ENCODE measurements around the gene PTGES3. TPM values are rescaled to one million over a fixed set of nuclear protein-coding genes. Genes with fewer than 3 reads are reported as not detected.

The PTGES3 gene
- total and polyA plus RNA-seq, 2 of the 8 experiments (the other 6 are each of a cell fraction or from before 2014, with no cell fraction given): 111 to 464 TPM

DNA sequence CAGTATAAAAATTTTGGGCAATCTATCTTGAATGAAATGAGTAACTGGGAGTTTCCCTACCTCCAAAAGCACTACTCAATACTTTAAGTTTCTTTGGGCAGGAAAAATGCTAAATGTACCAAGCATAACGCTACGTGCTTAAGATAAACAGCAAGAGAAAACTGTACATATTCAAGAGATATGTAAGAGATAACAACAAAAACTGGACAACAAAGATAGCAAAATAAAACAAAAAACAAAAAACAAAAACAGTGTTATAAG is 20.0 kb downstream of the PTGES3 start:
- Histone ChIP-seq H3K27ac (ENCODE audit: low read depth, low read length) (no peak overlapping the region), H3K23ac (ENCODE audit: insufficient read length) (no peak overlapping the region), H3K79me1 (ENCODE audit: low read depth, low read length) (peaks cover 5% of the 10 kb centered on the region; the same call in 1 of the 2 replicates), H3K18ac (ENCODE audit: extremely low read depth, low read length) (no peak overlapping the region), H2AFZ (ENCODE audit: low read length) (no peak overlapping the region), H4K20me1 (replicated peaks in 1 of 2; ENCODE audit: control insufficient read depth in 1 of 2, insufficient read depth in 2 of 2, low read length in 2 of 2) (peaks cover 2 to 5% of the 10 kb centered on the region in 2 experiments), H3K9me3 (ENCODE audit: insufficient read depth in 2 of 2, low read depth in 1 of 2, low read length in 1 of 2) (no peaks in the 10 kb centered on the region), H2BK15ac (ENCODE audit: low read length) (no peak overlapping the region), H4K5ac (ENCODE audit: insufficient read length, low read depth, low read length) (no peak overlapping the region), H3K4me1 (replicated peaks in 1 of 4; ENCODE audit: control insufficient read depth in 3 of 4, insufficient read depth in 4 of 4, low read length in 3 of 4) (no peaks in the 10 kb centered on the region), H2BK5ac (ENCODE audit: low read depth, low read length) (no peak overlapping the region), H2BK20ac (ENCODE audit: low read length) (no peak overlapping the region), H2BK12ac (ENCODE audit: low read depth, low read length) (no peak overlapping the region), H3K27me3 (replicated peaks in 1 of 4; ENCODE audit: control insufficient read depth in 3 of 4, extremely low read depth in 1 of 4, insufficient read depth in 3 of 4, low read length in 3 of 4) (0 out of 7 replicates have a peak, but pooled peaks cover 0 to 2% (median 0%) of the 10 kb centered on the region in 4 experiments), H3K14ac (ENCODE audit: insufficient read length) (no peak overlapping the region), H3K4me2 (ENCODE audit: insufficient read depth in 1 of 2, low read depth in 2 of 2, low read length in 2 of 2) (no peak overlapping the region), H3K23me2 (ENCODE audit: low read depth, low read length) (no peaks in the 10 kb centered on the region), H3K9ac (replicated peaks in 1 of 4; ENCODE audit: extremely low read depth in 1 of 4, low read depth in 3 of 4, low read length in 3 of 4) (no peak overlapping the region), H4K91ac (replicated peaks; ENCODE audit: insufficient read length, low read length) (no peak overlapping the region), H3K36me3 (ENCODE audit: control insufficient read depth in 2 of 4, insufficient read depth in 4 of 4, low read length in 3 of 4) (peaks cover 26 to 93% (median 69%) of the 10 kb centered on the region in 4 experiments), H4K8ac (ENCODE audit: extremely low read depth, insufficient read depth, low read length) (no peak overlapping the region), H3K56ac (replicated peaks; ENCODE audit: insufficient read length, low read depth, low read length) (no peak overlapping the region), H3K4me3 (ENCODE audit: extremely low read depth in 1 of 4, insufficient read depth in 2 of 4, low read depth in 3 of 4, low read length in 4 of 4) (no peak overlapping the region), H2BK120ac (replicated peaks; ENCODE audit: low read depth, low read length) (no peak overlapping the region), H2AK5ac (ENCODE audit: low read depth, low read length) (no peak overlapping the region), H3K4ac (replicated peaks; ENCODE audit: insufficient read length, low read depth, low read length) (no peak overlapping the region), H3K79me2 (ENCODE audit: control insufficient read depth in 1 of 2, insufficient read depth in 2 of 2, low read length in 2 of 2) (peaks cover 0 to 25% of the 10 kb centered on the region in 2 experiments; a peak in 2 of 4 replicates)
- POLR2A ChIA-PET (ENCODE audit: partially characterized antibody): interaction anchor here (0.6 to 8.8 kb wide), 8 partner anchors 10 to 81 kb away, joined by 3 to 71 read pairs (median 4); partner anchors contain the start of gene PTGES3
- no peak for FAIRE-seq
- no peak for DNase-seq (ENCODE audit: low read depth in 1 of 2, low spot score in 2 of 2)
- WGBS, 2 experiments (ENCODE audit: extremely low coverage in 1 of 2, insufficient coverage in 1 of 2, insufficient read length in 1 of 2, insufficient replicate concordance in 2 of 2, low coverage in 1 of 2, low lambda C conversion rate in 2 of 2, missing lambda C conversion rate in 1 of 2): 98% methylated on average over 2 of the region's 2 CpGs; no CpG with 5 or more reads in 1 of the 2 experiments
- CTCF ChIA-PET (ENCODE audit: partially characterized antibody): interaction anchor here (1.1 kb wide), 2 partner anchors 10 to 31 kb away, joined by 3 read pairs; no protein-coding TSS in a partner anchor
- no peak for TF ChIP-seq ZNF274 (IDR thresholded peaks at IDR 0.05; ENCODE audit: borderline replicate concordance, extremely low read depth, low read length)
- TF ChIP-seq POLR2A (IDR thresholded peaks at IDR 0.05; ENCODE audit: control extremely low read depth in 1 of 2, low read depth in 2 of 2, low read length in 2 of 2): no peak
- TF ChIP-seq JUND (IDR thresholded peaks at IDR 0.05; ENCODE audit: low read length): no peak
- TF ChIP-seq, protein P1, sequence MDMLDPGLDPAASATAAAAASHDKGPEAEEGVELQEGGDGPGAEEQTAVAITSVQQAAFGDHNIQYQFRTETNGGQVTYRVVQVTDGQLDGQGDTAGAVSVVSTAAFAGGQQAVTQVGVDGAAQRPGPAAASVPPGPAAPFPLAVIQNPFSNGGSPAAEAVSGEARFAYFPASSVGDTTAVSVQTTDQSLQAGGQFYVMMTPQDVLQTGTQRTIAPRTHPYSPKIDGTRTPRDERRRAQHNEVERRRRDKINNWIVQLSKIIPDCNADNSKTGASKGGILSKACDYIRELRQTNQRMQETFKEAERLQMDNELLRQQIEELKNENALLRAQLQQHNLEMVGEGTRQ (IDR thresholded peaks at IDR 0.05; ENCODE audit: low read length): no peak
- TF ChIP-seq RXRA (IDR thresholded peaks at IDR 0.05; ENCODE audit: insufficient read depth, low read depth, low read length): no peak
- no peak for TF ChIP-seq CBX8 (IDR thresholded peaks at IDR 0.05; ENCODE audit: borderline replicate concordance, low read depth, low read length)
- TF ChIP-seq SP4 (IDR thresholded peaks at IDR 0.05; ENCODE audit: low read length): no peak
- TF ChIP-seq BACH1 (IDR thresholded peaks at IDR 0.05; ENCODE audit: low read length): no peak
- TF ChIP-seq EGR1 (IDR thresholded peaks at IDR 0.05; ENCODE audit: borderline replicate concordance, low read depth, low read length): no peak
- TF ChIP-seq BCL11A (IDR thresholded peaks at IDR 0.05; ENCODE audit: low read depth in 2 of 2, low read length in 2 of 2): no peak
